HTR-8/SVneo (cell line): ENCODE measurements around the gene NFKBIZ.
A peak's percentile ranks its signal among the peaks of the same experiment; 100 is the strongest.

Source experiments
- DNase-seq: peaks from one replicate; pipeline ENCODE4 v3.0.0; 2011; ENCODE audit warnings: low spot score, mixed read lengths; ENCODE audit not compliant: insufficient read length
- FAIRE-seq: peaks from 2 replicates; lab custom pipeline; 2011; peaks lifted over from hg19 to GRCh38; lab: Jason Lieb, UNC

NFKBIZ gene, protein sequence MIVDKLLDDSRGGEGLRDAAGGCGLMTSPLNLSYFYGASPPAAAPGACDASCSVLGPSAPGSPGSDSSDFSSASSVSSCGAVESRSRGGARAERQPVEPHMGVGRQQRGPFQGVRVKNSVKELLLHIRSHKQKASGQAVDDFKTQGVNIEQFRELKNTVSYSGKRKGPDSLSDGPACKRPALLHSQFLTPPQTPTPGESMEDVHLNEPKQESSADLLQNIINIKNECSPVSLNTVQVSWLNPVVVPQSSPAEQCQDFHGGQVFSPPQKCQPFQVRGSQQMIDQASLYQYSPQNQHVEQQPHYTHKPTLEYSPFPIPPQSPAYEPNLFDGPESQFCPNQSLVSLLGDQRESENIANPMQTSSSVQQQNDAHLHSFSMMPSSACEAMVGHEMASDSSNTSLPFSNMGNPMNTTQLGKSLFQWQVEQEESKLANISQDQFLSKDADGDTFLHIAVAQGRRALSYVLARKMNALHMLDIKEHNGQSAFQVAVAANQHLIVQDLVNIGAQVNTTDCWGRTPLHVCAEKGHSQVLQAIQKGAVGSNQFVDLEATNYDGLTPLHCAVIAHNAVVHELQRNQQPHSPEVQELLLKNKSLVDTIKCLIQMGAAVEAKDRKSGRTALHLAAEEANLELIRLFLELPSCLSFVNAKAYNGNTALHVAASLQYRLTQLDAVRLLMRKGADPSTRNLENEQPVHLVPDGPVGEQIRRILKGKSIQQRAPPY

DNA sequence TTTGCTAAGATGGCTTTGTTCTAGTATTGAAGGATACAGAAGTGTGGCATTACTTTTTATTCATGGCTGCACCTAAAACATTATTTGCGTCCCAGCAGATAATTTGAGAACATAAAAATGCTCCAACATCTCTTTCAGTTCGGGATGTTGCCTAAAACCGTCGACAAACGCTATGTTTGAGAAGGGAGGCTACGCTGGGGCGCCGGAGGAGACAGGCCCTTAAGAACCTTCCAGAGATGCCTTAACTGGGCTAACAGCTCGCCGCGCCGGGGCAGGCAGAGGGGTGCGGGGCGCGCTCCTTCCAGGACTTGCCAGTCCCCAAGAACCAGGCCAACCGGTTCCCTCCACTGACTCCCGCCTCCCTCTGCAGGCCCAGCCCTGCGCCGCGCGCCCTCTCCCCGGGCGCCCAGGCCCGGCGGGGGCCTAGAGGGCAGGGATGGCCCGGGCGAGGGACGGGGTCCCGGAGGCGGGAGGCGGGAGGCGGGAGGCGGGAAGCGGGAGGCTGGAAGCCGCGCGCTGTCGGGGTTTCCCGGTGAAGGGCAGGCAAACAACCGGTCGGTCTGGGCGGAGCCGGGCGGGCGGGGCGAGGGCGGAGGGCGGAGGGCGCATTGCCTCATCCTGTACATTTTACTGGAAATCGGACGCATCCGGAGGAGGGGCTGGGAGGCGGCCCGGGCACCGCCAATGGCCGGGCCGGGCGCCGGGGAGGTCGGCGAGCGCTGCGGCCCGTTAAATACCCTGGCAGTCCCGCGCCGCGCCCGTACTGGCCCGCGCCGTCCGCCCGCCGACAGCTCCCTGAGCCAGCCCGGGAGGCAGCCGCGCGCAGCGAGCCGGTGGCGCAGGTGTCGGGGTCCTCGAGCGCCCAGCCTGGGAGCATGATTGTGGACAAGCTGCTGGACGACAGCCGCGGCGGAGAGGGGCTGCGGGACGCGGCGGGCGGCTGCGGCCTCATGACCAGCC is at the start of gene NFKBIZ:
Gene NFKBIZ, plus strand, starts transcription at position 761 of the 960 bp plus-strand sequence. Its CDS starts 115 bp downstream, at position 876.
- FAIRE-seq (peak; percentile 72), DNase-seq (peak; percentile 87)

DNA sequence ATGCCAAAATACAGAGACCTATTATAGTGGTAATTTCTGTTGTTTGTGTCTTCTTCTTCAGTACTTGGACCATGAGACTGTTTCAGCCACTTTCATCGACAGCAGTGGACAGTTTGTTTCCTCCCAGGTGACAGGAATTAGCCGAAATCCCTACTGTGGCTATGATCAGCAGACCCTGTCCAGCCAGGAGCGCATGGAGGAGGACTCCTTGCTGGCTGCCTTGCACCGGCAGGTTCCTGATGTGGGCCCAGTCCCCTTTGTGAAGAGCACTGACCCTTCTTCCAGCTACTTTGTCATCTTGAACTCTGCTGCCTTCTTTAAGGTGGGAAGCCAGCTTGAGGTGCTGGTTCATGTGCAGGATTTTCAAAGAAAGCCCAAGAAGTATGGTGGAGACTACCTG is 48.1 kb upstream of the NFKBIZ start:
- no peak for FAIRE-seq

DNA sequence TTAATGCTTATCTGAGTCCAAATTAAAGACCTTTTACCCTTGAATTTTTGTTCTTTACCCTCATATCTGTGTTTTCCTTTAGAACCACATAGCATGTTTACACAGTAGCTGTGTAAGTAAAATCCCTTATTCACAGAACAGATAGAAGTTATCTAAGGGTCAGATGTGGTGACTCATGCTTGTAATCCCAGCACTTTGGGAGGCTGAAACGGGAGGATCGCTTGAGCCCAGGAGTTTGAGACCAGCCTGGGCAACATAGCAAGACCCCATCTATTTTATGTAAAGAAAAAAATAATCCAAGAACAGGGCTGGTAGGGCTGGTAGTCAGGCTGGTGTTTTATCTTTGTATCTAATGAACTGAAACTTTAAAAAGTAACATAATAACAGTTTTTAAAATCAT is 47.1 kb upstream of the NFKBIZ start:
- FAIRE-seq (no peak), DNase-seq (no peak)

More for the DNA sequence above, 48.1 kb upstream of the NFKBIZ start:
- no peak for DNase-seq

DNA sequence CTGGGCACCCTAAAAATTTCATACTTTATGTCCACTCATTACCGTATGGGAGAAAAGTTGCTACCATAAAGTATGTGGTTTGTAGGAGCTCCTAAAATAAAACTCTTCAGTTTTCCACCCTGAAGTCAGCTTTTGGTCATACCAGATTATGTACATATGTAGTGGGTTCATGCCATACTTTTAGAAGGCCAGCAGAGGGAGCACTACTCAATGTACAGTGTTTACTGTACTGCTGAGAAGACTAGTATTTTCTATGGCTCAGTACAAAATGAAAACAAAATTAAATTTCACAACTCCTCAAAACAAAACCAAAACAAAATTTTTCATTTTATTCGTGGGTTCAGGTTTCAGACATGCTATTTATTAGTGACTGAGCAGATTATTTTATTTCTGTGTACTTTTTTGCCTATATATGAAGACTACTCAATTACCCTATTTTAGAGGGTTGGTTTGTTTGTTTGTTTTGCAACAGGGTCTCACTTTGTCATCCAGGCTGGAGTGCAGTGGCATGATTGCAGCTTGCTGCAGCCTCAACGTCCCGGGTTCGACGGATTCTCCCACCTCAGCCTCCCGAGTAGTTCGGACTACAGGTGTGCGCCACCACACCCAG is 46.0 kb upstream of the NFKBIZ start:
- peak; percentile 81 for FAIRE-seq
- peak; percentile 69 for DNase-seq

DNA sequence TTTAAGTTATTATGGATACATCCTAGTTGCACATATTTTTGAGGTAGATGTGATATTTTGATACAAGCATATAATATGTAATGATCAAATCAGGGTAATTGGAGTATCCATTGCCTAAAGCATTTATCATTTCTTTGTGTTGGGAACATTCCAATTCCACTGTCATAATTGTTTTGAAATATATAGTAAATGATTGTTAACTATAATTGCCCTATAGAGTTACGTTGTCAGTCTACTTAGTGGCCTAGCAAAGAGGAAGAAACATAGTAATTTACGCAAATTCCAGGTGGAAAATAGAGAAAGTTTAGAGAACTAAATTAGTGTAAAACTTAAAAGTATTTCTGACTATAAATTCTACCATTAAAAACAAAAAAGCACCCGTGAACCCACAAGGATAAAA is 45.4 kb upstream of the NFKBIZ start:
- no peak for FAIRE-seq

DNA sequence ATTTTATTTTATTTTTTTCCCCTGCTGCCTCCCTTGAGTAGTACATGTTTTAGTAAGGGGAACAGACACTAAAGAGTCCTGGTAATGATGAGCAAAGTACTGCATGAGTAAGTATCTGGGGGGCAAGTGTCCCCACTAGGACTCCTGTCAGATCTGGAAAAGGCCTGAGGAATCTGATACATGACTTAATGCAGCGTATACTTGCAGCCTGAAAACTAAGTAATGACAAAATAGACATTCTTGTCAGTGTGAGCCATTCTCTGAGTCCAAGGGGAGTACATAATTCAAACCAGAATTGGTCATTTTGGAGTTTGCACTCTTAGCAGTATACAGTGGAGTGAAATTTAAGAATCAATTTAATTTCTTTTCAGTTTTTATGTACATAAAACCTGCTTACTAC is 42.8 kb upstream of the NFKBIZ start:
- no peak for FAIRE-seq
- no peak for DNase-seq

More for the DNA sequence above, 45.4 kb upstream of the NFKBIZ start:
- no peak for DNase-seq

DNA sequence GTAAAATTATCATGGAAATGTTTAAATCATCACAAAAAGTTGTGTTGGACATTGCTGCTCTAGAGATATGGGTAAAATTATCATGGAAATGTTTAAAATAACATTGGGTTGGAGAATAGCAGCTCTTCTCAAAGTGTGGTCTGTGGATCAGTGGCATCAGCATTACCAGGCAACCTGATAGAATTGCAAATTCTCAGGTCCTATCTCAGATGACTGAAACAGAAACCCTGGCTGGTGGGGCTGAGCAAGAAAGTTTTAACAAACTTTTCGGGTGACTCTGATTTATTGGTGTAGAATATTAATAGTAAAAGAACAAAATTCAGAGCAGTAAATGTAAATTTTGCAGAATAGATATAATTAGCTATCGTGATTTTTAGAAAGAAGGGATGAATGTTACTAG is 41.4 kb upstream of the NFKBIZ start:
- no peak for DNase-seq
- no peak for FAIRE-seq

DNA sequence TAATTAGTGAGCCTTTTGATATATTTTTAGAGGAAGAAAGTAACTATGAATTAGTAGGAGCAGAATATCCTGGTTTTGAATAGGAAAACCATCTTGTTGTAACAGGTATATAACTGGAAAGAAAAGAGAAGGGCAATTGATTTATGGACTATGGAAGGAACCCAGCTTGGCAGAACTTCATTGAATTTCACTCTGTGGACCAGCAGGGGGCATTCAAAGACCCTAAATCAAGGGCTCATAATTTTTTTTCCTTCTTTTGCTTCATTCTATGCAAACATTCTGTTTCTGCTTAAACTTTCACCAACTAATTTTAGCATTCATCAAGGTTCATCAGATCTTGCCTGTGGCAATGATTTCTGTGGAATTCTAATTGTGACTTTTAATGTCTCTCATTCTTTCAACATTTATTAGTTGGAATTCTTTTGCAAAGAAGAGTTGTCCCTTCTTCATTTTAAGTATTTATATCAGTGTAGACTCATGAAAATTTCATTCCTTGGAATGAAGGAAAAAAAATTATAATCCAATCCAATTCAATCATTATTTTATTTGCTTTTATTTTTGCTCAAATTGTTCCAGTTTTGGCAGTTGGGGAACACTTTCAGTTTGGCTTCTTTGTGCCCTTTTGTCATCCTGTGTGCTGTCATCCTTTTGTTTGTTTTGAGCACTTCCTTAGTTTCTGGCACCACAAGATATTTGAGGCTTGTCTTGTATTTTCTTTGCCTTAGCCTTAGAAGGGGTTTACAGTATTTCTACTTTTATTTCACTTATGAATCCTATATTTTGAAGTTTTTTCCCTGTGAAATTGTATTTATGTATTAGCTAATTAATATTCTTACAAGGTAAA is 39.9 kb upstream of the NFKBIZ start:
- FAIRE-seq (no peak), DNase-seq (peak; percentile 41)

DNA sequence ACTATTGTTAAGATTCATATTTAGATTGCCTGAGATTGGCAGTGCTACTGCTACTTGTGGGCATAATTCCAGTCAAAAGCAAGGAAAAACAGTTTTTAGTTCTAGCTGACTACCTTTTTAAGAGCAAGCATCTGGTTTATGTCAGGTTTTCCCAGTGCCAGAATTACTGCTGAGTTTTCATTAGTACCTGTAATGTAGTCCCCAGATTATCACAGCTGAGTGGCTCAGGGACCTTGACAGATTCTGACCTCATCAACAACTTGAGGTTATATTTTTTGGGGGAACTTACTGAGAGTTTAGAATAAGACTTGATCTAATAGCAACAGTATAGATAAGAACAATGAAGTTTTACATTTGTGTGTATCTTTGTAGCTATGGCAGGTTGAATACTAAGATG is 39.3 kb upstream of the NFKBIZ start:
- FAIRE-seq: no peak
- DNase-seq: no peak

DNA sequence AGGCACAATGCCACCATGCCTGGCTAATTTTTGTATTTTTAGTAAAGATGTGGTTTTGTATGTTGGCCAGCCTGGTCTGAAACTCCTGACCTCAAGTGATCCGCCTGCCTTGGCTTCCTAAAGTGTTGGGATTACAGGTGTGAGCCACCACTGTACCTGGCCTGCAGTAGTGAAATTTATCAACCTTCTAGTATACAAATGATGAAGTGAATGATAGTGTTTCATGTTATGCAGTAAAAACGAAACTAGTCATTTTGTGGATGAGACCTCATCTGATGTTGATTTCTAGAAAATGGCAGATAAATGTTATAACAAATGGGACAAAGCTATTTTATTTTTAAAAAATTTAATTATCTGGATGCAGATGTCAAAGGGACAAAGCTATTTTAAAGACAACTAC is 37.4 kb upstream of the NFKBIZ start:
- no peak for DNase-seq
- no peak for FAIRE-seq

DNA sequence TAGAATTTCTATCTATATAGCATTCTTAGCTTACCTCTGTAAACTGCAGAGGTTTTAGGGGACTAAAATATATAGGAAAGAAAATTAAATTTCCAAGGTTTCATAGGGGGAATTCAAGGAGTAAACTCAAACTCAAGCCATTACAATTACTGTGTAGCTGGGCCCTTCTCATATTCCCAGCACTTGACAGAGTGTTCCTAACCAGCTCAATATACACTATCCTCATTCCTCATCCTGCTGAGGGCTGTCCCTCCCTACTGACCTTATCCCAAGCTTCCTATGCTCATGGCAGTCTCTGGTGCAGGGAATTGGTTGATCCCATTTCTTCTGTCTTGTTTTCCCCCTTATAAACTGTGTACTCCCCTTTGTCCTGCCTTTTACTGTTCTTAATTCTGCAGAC is 36.4 kb upstream of the NFKBIZ start:
- FAIRE-seq (no peak), DNase-seq (no peak)

DNA sequence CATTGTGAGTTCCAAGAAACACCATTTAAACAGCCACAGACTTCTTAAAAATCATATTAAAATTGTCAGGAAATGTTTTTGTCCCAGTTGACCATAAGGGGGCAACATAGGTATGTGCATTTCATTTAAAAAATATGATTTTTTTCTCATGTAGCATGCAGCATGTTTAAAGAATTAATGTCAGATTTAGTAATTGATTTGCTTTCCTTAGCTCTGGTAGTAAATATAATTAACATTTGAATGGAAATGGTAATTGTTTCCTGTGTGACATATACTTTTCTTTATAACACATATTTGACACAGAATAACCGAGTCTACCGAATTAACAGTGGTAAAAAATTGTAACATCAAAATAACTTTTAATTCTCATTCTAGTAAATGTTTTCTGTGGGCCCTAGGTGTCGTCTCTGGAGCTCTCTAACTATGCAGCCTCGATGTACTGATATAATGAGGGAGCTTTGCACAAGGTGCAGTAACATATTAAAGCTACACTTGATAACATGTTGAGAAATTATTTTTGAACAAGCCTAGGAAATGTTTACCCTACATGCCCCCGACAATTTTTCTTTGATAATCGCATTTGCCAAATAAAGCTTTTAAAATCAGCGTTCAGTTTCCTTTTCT is 35.4 kb upstream of the NFKBIZ start:
- DNase-seq (peak; percentile 10), FAIRE-seq (no peak)

DNA sequence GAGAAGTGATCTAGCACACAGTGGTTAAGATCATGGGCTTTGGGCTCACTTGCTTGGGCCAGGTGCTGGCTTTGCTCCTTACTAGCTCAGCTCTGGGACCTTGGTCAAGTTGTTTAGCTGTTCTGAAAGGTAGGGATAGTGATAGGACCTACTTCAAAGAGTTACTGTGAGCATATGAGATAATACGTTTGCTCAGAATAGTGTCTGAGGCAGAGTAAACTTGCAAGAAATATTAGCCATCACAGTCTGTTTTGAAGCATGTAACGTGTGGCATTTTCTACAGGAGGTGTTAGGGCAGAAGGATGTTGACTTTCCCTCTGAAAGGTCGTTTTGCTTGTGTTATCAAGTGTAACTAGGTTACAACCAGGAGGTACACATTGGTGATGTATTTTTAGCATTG is 34.5 kb upstream of the NFKBIZ start:
- no peak for FAIRE-seq
- DNase-seq: no peak

DNA sequence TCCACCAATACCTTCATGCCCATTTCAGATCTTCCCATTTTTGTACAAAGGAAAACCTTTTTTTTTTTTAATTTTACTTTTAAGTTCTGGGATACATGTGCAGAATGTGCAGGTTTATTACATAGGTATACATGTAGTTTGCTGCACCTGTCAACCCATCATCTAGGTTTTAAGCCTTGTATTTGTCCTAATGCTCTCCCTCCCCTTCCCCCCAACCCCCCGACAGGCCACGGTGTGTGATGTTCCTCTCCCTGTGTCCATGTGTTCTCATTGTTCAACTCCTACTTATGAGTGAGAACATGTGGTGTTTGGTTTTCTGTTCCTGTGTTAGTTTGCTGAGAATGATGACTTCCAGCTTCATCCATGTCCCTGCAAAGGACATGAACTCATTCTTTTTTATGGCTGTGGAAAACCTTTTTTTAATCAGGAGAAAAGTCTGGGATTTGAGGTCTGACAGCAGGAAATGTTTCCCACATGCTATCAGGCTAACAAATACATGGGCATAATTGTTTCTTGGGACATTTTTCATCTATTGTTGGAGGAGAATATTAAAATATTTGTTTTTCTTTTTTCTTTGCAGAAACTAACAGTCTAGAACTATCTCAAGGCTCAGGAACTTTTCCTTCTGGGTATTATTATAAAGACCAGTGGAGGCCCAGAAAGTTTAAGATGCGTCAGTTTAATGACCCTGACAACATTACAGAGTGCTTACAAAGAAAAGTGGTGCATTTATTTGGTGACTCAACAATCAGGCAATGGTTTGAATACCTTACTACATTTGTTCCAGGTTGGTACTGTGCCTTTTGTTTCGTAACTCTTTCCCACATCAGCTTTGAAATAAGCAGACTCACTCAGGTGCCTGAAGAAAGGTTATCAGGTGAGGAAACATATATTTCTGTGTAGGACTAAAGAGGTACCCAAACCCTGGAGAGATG is 32.8 kb upstream of the NFKBIZ start:
- FAIRE-seq (no peak), DNase-seq (no peak)

DNA sequence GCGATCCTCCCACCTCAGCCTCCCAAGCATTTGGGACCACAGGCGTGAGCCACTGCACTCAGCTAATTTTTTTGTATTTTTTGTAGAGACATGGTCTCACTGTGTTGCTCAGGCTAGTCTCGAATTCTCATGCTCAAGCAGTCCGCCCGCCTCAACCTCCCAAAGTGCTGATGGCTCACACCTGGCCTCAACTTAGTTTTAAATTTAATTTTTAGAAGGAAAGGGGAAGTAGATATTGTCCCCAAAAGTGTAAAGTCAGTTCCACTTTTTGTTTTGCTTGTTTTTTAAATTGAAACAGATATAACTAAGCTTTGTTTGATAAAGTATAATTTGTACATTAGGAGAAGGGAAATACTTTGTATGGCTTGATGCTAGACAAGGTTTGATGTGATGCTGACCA is 31.3 kb upstream of the NFKBIZ start:
- DNase-seq: no peak
- no peak for FAIRE-seq

DNA sequence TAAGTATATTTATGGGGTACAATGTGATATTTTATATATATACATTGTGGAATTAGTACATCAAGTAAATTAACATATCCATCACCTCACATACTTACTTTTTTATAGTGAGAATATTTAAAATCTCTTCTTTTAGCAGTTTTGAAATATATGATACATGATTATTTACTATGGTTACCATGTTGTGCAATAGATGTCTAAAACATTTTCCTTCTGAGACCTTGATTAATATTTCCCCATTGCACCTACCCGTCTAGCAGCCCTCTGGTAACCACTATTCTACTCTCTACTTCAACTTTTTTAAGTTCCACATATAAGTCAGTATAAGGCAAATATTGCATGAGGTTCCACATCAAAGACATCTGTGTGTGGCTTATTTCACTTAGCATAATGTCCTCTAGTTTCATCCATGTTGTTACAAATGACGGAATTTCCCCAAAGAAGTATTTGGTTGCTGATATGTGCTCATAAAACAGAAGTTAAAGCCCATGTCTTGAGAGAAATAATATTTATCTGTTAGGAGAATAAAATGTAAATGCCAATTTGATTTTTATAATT is 29.6 kb upstream of the NFKBIZ start:
- FAIRE-seq: no peak

DNA sequence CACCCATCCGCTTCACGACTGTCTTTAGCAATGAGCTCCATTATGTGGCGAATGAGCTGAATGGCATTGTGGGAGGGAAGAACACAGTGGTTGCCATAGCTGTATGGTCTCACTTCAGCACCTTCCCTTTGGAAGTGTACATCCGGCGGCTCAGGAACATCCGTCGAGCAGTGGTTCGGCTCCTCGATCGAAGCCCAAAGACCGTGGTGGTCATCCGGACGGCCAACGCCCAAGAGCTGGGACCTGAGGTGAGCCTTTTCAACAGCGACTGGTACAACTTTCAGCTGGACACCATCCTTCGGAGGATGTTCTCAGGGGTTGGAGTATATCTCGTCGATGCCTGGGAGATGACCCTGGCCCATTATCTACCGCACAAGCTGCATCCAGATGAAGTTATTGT is 27.8 kb upstream of the NFKBIZ start:
- FAIRE-seq (no peak), DNase-seq (no peak)

More for the DNA sequence above, 29.6 kb upstream of the NFKBIZ start:
- no peak for DNase-seq
